SK-N-SH treated with all-trans-retinoic acid at 6 μM for 48 hours (cell line): Measurements from ENCODE around the gene TNFSF18.

Experiments
- ATAC-seq: fragments of 200-7000 bp; cut with Tn5 transposase; 3 replicates; pipeline ENCODE4 v1.9.1; 2020; ENCODE audit warnings: mild to moderate bottlenecking, moderate library complexity
- ARNTL ChIP-seq: fragments of 450-650 bp; formaldehyde crosslinking; IDR thresholded peaks from 2 replicates; pipeline ENCODE4 v1.5.0; 2020; ENCODE audit warnings: low read depth, mild to moderate bottlenecking, moderate library complexity, borderline replicate concordance
- BACH2 ChIP-seq: fragments of 250-450 bp; sonication (Bioruptor Pico); IDR thresholded peaks from 2 replicates; pipeline ENCODE4 v1.9.0; 2021; ENCODE audit warnings: mild to moderate bottlenecking, borderline replicate concordance
- ESRRG ChIP-seq: fragments of 250-450 bp; sonication (Bioruptor Pico); IDR thresholded peaks from 2 replicates; pipeline ENCODE4 v1.6.1; 2021; ENCODE audit warnings: mild to moderate bottlenecking
- GLIS3 ChIP-seq: fragments of 250-450 bp; sonication (Bioruptor Pico); IDR thresholded peaks from 2 replicates; pipeline ENCODE4 v1.5.0; 2020; ENCODE audit warnings: mild to moderate bottlenecking, moderate library complexity
- ISL1 ChIP-seq: fragments of 250-450 bp; sonication (Bioruptor Pico); IDR thresholded peaks from 2 replicates; pipeline ENCODE4 v2.1.2; 2022; ENCODE audit warnings: mild to moderate bottlenecking, moderate library complexity
- OSR1 ChIP-seq: fragments of 250-450 bp; sonication (Bioruptor Pico); IDR thresholded peaks from 2 replicates; pipeline ENCODE4 v1.8.0; 2022; ENCODE audit warnings: moderate library complexity, mild to moderate bottlenecking, inconsistent platforms
- PPARA ChIP-seq: fragments of 250-450 bp; sonication (Bioruptor Pico); IDR thresholded peaks from 2 replicates; pipeline ENCODE4 v1.5.0; 2020; ENCODE audit warnings: mild to moderate bottlenecking, borderline replicate concordance
- RARB ChIP-seq: fragments of 250-450 bp; sonication (Bioruptor Pico); IDR thresholded peaks from 2 replicates; pipeline ENCODE4 v1.8.0; 2021; ENCODE audit warnings: mild to moderate bottlenecking, moderate library complexity
- SNAI2 ChIP-seq: fragments of 250-450 bp; sonication (Bioruptor Pico); IDR thresholded peaks from 2 replicates; pipeline ENCODE4 v1.5.0; 2020; ENCODE audit warnings: mild to moderate bottlenecking, moderate library complexity
- TCF4 ChIP-seq: fragments of 250-450 bp; sonication (Bioruptor Pico); IDR thresholded peaks from 2 replicates; pipeline ENCODE4 v1.8.0; 2021; ENCODE audit warnings: mild to moderate bottlenecking, moderate library complexity, borderline replicate concordance
- TOX ChIP-seq: fragments of 250-450 bp; sonication (Bioruptor Pico); IDR thresholded peaks from 2 replicates; pipeline ENCODE4 v1.8.0; 2021; ENCODE audit warnings: mild to moderate bottlenecking, moderate library complexity, borderline replicate concordance
- ZC3H10 ChIP-seq: fragments of 250-450 bp; sonication (Bioruptor Pico); IDR thresholded peaks from 2 replicates; pipeline ENCODE4 v1.5.1; 2021; ENCODE audit warnings: mild to moderate bottlenecking, moderate library complexity
- ZFP3 ChIP-seq: fragments of 250-450 bp; sonication (Bioruptor Pico); IDR thresholded peaks from 2 replicates; pipeline ENCODE4 v1.5.0; 2020; ENCODE audit warnings: mild to moderate bottlenecking, moderate library complexity
- ZFP30 ChIP-seq: fragments of 450-650 bp; formaldehyde crosslinking; IDR thresholded peaks from 2 replicates; pipeline ENCODE4 v1.5.0; 2022; ENCODE audit warnings: mild to moderate bottlenecking, moderate library complexity
- ZNF565 ChIP-seq: fragments of 450-650 bp; formaldehyde crosslinking; conservative IDR thresholded peaks from 2 replicates; pipeline ENCODE4 v1.5.0; 2020; ENCODE audit warnings: low read depth, mild to moderate bottlenecking, moderate library complexity
- ZNF70 ChIP-seq: fragments of 450-650 bp; formaldehyde crosslinking; IDR thresholded peaks from 2 replicates; pipeline ENCODE4 v1.5.0; 2020; ENCODE audit warnings: mild to moderate bottlenecking, moderate library complexity
- ZNF8 ChIP-seq: fragments of 450-650 bp; formaldehyde crosslinking; IDR thresholded peaks from 2 replicates; pipeline ENCODE4 v1.5.0; 2020; ENCODE audit warnings: mild to moderate bottlenecking, moderate library complexity
- TF ChIP-seq, protein P1 (sequence below): fragments of 250-450 bp; sonication (Bioruptor Pico); IDR thresholded peaks from 2 replicates; pipeline ENCODE4 v1.5.1; 2020; ENCODE audit warnings: low read depth, mild to moderate bottlenecking, moderate library complexity
- TF ChIP-seq, protein P2 (sequence below): fragments of 250-450 bp; sonication (Bioruptor Pico); IDR thresholded peaks from 2 replicates; pipeline ENCODE4 v1.8.0; 2021; ENCODE audit warnings: low read depth, mild to moderate bottlenecking, moderate library complexity, borderline replicate concordance
- TF ChIP-seq, protein P3 (sequence below): fragments of 250-450 bp; sonication (Bioruptor Pico); IDR thresholded peaks from 2 replicates; pipeline ENCODE4 v1.8.0; 2020; ENCODE audit warnings: mild to moderate bottlenecking, moderate library complexity, borderline replicate concordance
- TF ChIP-seq, protein P4 (sequence below): fragments of 250-450 bp; sonication (Bioruptor Pico); IDR thresholded peaks from 2 replicates; pipeline ENCODE4 v1.5.0; 2020; ENCODE audit warnings: mild to moderate bottlenecking, moderate library complexity
- TF ChIP-seq, protein P5 (sequence below): fragments of 250-450 bp; sonication (Bioruptor Pico); IDR thresholded peaks from 2 replicates; pipeline ENCODE4 v1.5.1; 2021; ENCODE audit warnings: mild to moderate bottlenecking, moderate library complexity

Gene TNFSF18

DNA sequence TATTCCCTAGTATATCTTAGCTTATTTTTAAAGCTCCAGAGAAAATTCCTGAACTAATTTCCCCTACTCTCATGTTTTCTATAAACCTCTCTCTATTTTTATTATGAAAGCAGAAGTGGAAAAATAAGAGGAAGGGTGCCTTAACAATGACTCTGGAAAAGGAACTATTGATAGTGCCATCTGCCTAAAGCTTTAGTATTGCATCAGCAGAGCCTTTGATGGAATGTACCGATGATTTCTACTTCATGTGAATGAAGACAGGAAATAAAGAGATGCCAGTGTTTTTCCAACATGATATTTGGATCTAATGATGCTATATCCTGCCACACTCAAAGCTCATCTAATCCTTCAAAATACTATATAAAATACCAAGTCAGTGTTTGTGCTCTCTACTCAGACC lies 35.1 kb downstream of the TNFSF18 start:
- ATAC-seq: peak; percentile 25
- no peak for TF ChIP-seq GLIS3 (CRISPR knock-in tag)
- TF ChIP-seq TCF4 (CRISPR knock-in tag): no peak
- no peak for TF ChIP-seq BACH2 (CRISPR knock-in tag)
- no peak for TF ChIP-seq ZFP3
- no peak for TF ChIP-seq SNAI2 (CRISPR knock-in tag)
- no peak for TF ChIP-seq OSR1 (CRISPR knock-in tag)
- TF ChIP-seq, protein P1, sequence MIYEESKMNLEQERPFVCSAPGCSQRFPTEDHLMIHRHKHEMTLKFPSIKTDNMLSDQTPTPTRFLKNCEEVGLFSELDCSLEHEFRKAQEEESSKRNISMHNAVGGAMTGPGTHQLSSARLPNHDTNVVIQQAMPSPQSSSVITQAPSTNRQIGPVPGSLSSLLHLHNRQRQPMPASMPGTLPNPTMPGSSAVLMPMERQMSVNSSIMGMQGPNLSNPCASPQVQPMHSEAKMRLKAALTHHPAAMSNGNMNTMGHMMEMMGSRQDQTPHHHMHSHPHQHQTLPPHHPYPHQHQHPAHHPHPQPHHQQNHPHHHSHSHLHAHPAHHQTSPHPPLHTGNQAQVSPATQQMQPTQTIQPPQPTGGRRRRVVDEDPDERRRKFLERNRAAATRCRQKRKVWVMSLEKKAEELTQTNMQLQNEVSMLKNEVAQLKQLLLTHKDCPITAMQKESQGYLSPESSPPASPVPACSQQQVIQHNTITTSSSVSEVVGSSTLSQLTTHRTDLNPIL: no peak
- no peak for TF ChIP-seq ZNF565 (CRISPR knock-in tag)
- TF ChIP-seq RARB: no peak
- no peak for TF ChIP-seq ZC3H10 (CRISPR knock-in tag)

DNA sequence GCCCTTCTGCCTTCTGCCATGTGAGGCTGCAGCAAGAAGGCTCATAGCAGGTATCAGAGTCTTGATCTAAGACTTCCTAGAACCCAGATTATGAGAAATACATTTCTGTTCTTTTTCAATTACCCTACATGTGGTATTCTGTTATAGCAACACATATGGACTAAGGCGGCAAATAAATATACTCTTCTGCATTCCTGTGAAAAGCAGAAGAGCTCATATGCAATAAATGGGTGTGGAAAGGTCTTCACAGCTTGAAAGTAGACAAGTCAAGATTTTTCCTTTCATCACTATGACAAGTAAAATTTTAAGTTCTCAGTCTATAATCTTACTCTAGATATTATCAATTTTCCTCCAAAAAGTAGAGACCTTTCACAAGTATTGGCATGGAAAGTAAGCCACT lies 36.6 kb downstream of the TNFSF18 start:
- TF ChIP-seq, protein P2, sequence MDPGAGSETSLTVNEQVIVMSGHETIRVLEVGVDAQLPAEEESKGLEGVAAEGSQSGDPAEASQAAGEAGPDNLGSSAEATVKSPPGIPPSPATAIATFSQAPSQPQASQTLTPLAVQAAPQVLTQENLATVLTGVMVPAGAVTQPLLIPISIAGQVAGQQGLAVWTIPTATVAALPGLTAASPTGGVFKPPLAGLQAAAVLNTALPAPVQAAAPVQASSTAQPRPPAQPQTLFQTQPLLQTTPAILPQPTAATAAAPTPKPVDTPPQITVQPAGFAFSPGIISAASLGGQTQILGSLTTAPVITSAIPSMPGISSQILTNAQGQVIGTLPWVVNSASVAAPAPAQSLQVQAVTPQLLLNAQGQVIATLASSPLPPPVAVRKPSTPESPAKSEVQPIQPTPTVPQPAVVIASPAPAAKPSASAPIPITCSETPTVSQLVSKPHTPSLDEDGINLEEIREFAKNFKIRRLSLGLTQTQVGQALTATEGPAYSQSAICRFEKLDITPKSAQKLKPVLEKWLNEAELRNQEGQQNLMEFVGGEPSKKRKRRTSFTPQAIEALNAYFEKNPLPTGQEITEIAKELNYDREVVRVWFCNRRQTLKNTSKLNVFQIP (CRISPR knock-in tag): no peak
- TF ChIP-seq ESRRG (CRISPR knock-in tag): no peak
- no peak for TF ChIP-seq GLIS3 (CRISPR knock-in tag)
- TF ChIP-seq BACH2 (CRISPR knock-in tag): no peak
- no peak for TF ChIP-seq TCF4 (CRISPR knock-in tag)
- TF ChIP-seq ZFP30 (CRISPR knock-in tag): no peak
- TF ChIP-seq, protein P3, sequence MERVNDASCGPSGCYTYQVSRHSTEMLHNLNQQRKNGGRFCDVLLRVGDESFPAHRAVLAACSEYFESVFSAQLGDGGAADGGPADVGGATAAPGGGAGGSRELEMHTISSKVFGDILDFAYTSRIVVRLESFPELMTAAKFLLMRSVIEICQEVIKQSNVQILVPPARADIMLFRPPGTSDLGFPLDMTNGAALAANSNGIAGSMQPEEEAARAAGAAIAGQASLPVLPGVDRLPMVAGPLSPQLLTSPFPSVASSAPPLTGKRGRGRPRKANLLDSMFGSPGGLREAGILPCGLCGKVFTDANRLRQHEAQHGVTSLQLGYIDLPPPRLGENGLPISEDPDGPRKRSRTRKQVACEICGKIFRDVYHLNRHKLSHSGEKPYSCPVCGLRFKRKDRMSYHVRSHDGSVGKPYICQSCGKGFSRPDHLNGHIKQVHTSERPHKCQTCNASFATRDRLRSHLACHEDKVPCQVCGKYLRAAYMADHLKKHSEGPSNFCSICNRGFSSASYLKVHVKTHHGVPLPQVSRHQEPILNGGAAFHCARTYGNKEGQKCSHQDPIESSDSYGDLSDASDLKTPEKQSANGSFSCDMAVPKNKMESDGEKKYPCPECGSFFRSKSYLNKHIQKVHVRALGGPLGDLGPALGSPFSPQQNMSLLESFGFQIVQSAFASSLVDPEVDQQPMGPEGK: no peak
- no peak for TF ChIP-seq ARNTL (CRISPR knock-in tag)
- TF ChIP-seq PPARA (CRISPR knock-in tag): no peak
- TF ChIP-seq ISL1 (CRISPR knock-in tag): no peak
- TF ChIP-seq RARB: no peak
- TF ChIP-seq ZFP3: no peak
- TF ChIP-seq SNAI2 (CRISPR knock-in tag): no peak
- no peak for TF ChIP-seq TOX (CRISPR knock-in tag)
- TF ChIP-seq OSR1 (CRISPR knock-in tag): no peak
- TF ChIP-seq ZNF565 (CRISPR knock-in tag): no peak
- TF ChIP-seq, protein P1: no peak
- TF ChIP-seq ZNF8: no peak
- TF ChIP-seq, protein P4, sequence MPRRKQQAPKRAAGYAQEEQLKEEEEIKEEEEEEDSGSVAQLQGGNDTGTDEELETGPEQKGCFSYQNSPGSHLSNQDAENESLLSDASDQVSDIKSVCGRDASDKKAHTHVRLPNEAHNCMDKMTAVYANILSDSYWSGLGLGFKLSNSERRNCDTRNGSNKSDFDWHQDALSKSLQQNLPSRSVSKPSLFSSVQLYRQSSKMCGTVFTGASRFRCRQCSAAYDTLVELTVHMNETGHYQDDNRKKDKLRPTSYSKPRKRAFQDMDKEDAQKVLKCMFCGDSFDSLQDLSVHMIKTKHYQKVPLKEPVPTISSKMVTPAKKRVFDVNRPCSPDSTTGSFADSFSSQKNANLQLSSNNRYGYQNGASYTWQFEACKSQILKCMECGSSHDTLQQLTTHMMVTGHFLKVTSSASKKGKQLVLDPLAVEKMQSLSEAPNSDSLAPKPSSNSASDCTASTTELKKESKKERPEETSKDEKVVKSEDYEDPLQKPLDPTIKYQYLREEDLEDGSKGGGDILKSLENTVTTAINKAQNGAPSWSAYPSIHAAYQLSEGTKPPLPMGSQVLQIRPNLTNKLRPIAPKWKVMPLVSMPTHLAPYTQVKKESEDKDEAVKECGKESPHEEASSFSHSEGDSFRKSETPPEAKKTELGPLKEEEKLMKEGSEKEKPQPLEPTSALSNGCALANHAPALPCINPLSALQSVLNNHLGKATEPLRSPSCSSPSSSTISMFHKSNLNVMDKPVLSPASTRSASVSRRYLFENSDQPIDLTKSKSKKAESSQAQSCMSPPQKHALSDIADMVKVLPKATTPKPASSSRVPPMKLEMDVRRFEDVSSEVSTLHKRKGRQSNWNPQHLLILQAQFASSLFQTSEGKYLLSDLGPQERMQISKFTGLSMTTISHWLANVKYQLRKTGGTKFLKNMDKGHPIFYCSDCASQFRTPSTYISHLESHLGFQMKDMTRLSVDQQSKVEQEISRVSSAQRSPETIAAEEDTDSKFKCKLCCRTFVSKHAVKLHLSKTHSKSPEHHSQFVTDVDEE (CRISPR knock-in tag): no peak
- no peak for ATAC-seq

DNA sequence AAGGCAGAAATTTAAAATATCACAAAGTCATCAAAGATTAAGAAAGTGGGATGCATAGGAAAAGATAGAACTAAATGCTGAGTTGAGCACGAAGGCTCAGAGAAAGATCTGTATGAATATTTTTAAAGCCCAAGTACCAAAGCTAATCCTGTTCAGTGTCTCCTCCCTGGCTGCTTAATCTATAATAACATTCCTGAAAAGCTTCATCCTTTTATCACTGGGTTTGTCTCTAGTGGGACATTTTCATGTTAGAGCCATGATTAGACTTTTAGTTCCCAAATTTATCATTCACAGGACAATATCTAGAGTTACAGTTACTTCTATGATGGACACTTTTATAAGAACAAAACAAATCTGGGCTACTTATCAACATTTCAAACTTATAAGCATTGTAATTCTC lies 38.6 kb downstream of the TNFSF18 start:
- no peak for ATAC-seq
- TF ChIP-seq BACH2 (CRISPR knock-in tag): no peak
- TF ChIP-seq, protein P2 (CRISPR knock-in tag): no peak
- TF ChIP-seq RARB: no peak
- no peak for TF ChIP-seq ZNF565 (CRISPR knock-in tag)
- TF ChIP-seq ZNF8: no peak
- TF ChIP-seq ZFP30 (CRISPR knock-in tag): no peak
- no peak for TF ChIP-seq TCF4 (CRISPR knock-in tag)
- TF ChIP-seq PPARA (CRISPR knock-in tag): no peak
- no peak for TF ChIP-seq ZFP3
- no peak for TF ChIP-seq ISL1 (CRISPR knock-in tag)
- TF ChIP-seq, protein P1: no peak
- TF ChIP-seq ESRRG (CRISPR knock-in tag): no peak
- no peak for TF ChIP-seq TOX (CRISPR knock-in tag)
- TF ChIP-seq ZNF70: no peak
- TF ChIP-seq, protein P5, sequence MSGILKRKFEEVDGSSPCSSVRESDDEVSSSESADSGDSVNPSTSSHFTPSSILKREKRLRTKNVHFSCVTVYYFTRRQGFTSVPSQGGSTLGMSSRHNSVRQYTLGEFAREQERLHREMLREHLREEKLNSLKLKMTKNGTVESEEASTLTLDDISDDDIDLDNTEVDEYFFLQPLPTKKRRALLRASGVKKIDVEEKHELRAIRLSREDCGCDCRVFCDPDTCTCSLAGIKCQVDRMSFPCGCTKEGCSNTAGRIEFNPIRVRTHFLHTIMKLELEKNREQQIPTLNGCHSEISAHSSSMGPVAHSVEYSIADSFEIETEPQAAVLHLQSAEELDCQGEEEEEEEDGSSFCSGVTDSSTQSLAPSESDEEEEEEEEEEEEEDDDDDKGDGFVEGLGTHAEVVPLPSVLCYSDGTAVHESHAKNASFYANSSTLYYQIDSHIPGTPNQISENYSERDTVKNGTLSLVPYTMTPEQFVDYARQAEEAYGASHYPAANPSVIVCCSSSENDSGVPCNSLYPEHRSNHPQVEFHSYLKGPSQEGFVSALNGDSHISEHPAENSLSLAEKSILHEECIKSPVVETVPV (CRISPR knock-in tag): no peak
